Common myeloid progenitor, CD34-positive (primary cell): ENCODE results near the gene SESTD1.
A peak's percentile ranks its signal among the peaks of the same experiment; 100 is the strongest.
"Not testable (repeated sequence)": the region's sequence is repeated elsewhere in the genome, so short reads cannot be mapped to it uniquely, and the experiment has no call there.

ENCODE experiments used
- CTCF ChIA-PET: fragments of 350-600 bp; sonication (Branson Sonifier 250); formaldehyde crosslinking; loops from one replicate; lab custom pipeline; 2021; ENCODE audit warnings: antibody characterized with exemption; lab: Charles Lee
- POLR2A ChIA-PET: fragments of 350-600 bp; sonication (Branson Sonifier 250); formaldehyde crosslinking; loops from one replicate; lab custom pipeline; 2021; ENCODE audit warnings: antibody characterized with exemption; lab: Charles Lee
- DNase-seq, 3 donors: peaks; one replicate each; pipeline versions ENCODE4 v3.0.0 to v3.0.0-alpha.2; 2013
- H3K27ac ChIP-seq, 2 experiments: 1 replicate in 1 of 2; 2 replicates in 1 of 2; pipeline ENCODE4 v1.7.0; 2013; ENCODE audit warnings: inconsistent platforms in 2 of 2, low read length in 2 of 2, mild to moderate bottlenecking in 2 of 2, low read depth in 1 of 2, moderate library complexity in 1 of 2; ENCODE audit not compliant: severe bottlenecking in 2 of 2, insufficient read depth in 1 of 2, poor library complexity in 1 of 2
- H3K27me3 ChIP-seq, 5 experiments: replicated peaks in 2 of 5; 1 replicate in 3 of 5; 2 replicates in 2 of 5; pipeline versions ENCODE4 v1.6.1 to v1.7.0; 2013; ENCODE audit warnings: low read length in 4 of 5, mild to moderate bottlenecking in 2 of 5, moderate library complexity in 2 of 5, inconsistent platforms in 1 of 5; ENCODE audit not compliant: insufficient read depth in 5 of 5, control insufficient read depth in 4 of 5
- H3K36me3 ChIP-seq, 4 experiments: 1 replicate in 2 of 4; 2 replicates in 2 of 4; pipeline versions ENCODE4 v1.6.1 to v1.7.0; 2013; ENCODE audit warnings: low read length in 3 of 4, control low read depth in 1 of 4, mild to moderate bottlenecking in 1 of 4; ENCODE audit not compliant: control insufficient read depth in 4 of 4, insufficient read depth in 4 of 4
- H3K4me1 ChIP-seq, 4 experiments: 1 replicate in 3 of 4; 2 replicates in 1 of 4; pipeline versions ENCODE4 v1.6.1 to v1.7.1; 2013; ENCODE audit warnings: low read length in 3 of 4, mild to moderate bottlenecking in 3 of 4, control low read depth in 1 of 4, inconsistent platforms in 1 of 4, moderate library complexity in 1 of 4; ENCODE audit not compliant: control insufficient read depth in 4 of 4, insufficient read depth in 4 of 4; ENCODE audit errors: control extremely low read depth in 1 of 4
- H3K4me3 ChIP-seq, 7 experiments: 1 replicate in 4 of 7; 2 replicates in 3 of 7; pipeline versions ENCODE4 v1.5.1 to v1.7.0; 2013; ENCODE audit warnings: mild to moderate bottlenecking in 7 of 7, low read length in 6 of 7, moderate library complexity in 6 of 7, inconsistent platforms in 2 of 7, low read depth in 2 of 7, control low read depth in 1 of 7; ENCODE audit not compliant: insufficient read depth in 4 of 7, control insufficient read depth in 1 of 7; ENCODE audit errors: extremely low read depth in 1 of 7
- H3K9me3 ChIP-seq, 5 experiments: 1 replicate in 4 of 5; 2 replicates in 1 of 5; pipeline versions ENCODE4 v1.6.1 to v1.7.1; 2013; ENCODE audit warnings: low read length in 4 of 5, mild to moderate bottlenecking in 2 of 5, inconsistent platforms in 1 of 5, low read depth in 1 of 5, moderate library complexity in 1 of 5; ENCODE audit not compliant: control insufficient read depth in 4 of 5, insufficient read depth in 2 of 5; ENCODE audit errors: control extremely low read depth in 1 of 5
- WGBS: methylation state at CpG from one replicate; pipeline ENCODE4 v1.1.5; 2013; ENCODE audit not compliant: insufficient coverage; 5-methylcytosine and 5-hydroxymethylcytosine counted together

SESTD1 gene

DNA sequence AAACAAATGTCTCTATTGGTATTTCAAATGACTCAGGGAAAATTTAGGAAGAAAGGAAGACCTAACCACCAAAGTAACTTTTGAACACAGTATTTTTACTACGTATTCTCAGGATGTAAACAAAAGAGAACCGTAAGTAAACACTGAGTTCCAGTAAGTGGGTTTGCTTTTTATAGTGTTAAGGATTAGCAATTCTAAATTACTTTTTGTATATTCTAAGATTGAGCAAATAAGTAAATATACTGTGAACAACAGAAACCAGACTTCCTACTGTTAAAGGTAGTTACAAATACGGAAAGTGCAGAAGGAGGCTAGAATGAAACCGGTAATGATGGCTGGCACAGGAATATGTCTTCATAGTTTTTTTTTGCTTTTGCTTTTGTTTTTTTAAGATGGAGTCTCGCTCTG is 31.5 kb downstream of the SESTD1 start:
- DNase-seq = no peak
- Histone ChIP-seq H3K9me3 (peaks cover 0 to 1% (median 0%) of the 10 kb centered on the region in 5 experiments), H3K4me1 (peaks cover 0 to 6% (median 2%) of the 10 kb centered on the region in 4 experiments), H3K4me3 (no peak overlapping the region), H3K27ac (no peak overlapping the region), H3K27me3 (no peaks in the 10 kb centered on the region), H3K36me3 (peaks cover 0 to 2% (median 0%) of the 10 kb centered on the region in 4 experiments)
- 100% methylated on average over 1 of the region's 5 CpGs for WGBS
- POLR2A ChIA-PET = no interaction called here
- CTCF ChIA-PET = interaction anchor here (0.6 kb wide), 1 partner anchor 14 kb away, joined by 5 read pairs; no protein-coding TSS in a partner anchor

DNA sequence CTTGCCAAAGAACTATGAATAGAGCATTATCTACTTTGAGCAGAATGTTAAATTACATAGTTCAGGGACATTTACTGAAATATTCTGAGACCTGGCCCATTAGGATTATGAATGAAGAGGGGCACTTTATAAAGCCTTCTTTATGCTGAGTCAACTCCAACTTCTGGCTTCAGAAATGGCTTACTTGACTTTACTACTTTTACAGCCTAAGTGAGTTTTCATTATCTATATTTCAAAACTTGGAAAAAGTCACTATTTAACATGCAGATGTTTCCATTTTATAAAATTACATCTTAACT is 37.7 kb downstream of the SESTD1 start:
- CTCF ChIA-PET = interaction anchor here (0.5 to 1.6 kb wide), 2 partner anchors 45 to 114 kb away, joined by 3 to 4 read pairs; no protein-coding TSS in a partner anchor
- peaks cover 0 to 15% (median 0%) of the 10 kb centered on the region in 4 experiments for H3K4me1 ChIP-seq
- peaks cover 0 to 2% (median 0%) of the 10 kb centered on the region in 4 experiments for H3K36me3 ChIP-seq
- POLR2A ChIA-PET = no interaction called here
- no peaks in the 10 kb centered on the region for H3K9me3 ChIP-seq
- DNase-seq = peak in 2 of 3 donors; percentile 20 to 26
- H3K4me3 ChIP-seq = no peak overlapping the region
- no peaks in the 10 kb centered on the region for H3K27me3 ChIP-seq
- peak overlapping the region in 1 of 2 experiments; percentile 60 for H3K27ac ChIP-seq

DNA sequence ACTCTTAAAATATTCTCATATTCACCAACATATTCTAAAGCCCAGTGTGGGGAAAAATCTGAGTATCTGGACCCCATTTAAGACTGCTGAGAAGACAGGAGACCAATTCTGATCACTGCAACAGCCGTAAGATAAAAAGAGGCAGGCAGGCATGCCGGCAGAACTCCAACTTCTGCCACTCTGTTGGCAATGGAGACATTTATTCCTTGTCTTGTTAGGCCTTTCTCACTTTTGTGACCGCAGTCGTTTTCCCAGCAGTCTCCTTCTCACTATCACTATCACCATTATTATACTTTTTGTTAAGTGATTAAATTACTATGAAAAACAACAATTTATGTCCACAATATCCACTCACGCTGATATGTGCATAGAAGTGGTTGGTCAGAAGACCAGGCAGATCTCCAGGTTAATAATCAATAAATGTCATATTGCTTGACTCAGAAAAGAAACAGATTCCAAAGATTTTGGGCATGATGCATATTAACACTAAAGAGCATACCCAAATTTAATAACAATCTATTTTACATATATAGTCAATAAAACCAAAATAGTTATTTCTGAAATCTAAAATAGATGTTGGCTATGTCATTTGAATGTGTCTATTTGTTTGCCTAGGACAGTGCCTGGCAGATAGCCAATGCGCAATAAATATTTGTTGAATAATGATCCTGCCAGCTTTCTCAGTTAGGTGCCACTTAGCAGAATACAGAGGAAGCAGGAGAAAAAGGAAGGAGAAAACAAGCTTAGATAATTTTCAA is 38.2 kb downstream of the SESTD1 start:
- POLR2A ChIA-PET = no interaction called here
- peak in 1 of 3 donors; percentile 22 for DNase-seq
- peaks cover 0 to 2% (median 0%) of the 10 kb centered on the region in 4 experiments for H3K36me3 ChIP-seq
- CTCF ChIA-PET = interaction anchor here (1.6 kb wide), 1 partner anchor 114 kb away, joined by 4 read pairs; no protein-coding TSS in a partner anchor
- WGBS = 100% methylated on average over 1 of the region's 6 CpGs
- H3K9me3 ChIP-seq = no peaks in the 10 kb centered on the region
- no peak overlapping the region for H3K4me3 ChIP-seq
- peaks cover 0 to 15% (median 0%) of the 10 kb centered on the region in 4 experiments for H3K4me1 ChIP-seq
- peak overlapping the region in 1 of 2 experiments; percentile 60 for H3K27ac ChIP-seq
- H3K27me3 ChIP-seq = no peaks in the 10 kb centered on the region

DNA sequence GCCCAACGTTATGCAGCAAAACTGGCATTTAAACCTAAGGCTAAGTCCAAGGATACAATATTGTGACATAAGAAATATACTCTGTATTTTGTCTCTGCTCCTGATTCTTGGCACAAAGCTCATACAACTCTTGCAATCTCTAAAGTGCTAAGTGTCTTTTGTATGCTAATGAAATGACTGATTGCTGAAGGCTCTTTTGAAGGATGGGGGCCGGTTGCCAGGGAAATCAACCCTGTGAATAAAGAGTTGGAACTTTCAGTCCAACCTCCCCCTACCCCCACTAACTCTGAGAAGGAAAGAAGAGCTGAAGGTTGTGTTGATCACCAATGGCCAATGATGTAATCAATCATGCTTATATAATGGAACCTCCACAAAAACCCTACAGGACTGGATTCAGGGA is 40.3 kb downstream of the SESTD1 start:
- POLR2A ChIA-PET = no interaction called here
- CTCF ChIA-PET = no interaction called here
- H3K27me3 ChIP-seq = no peaks in the 10 kb centered on the region
- H3K4me1 ChIP-seq = peaks cover 0 to 12% (median 0%) of the 10 kb centered on the region in 4 experiments
- DNase-seq = no peak
- no peaks in the 10 kb centered on the region for H3K9me3 ChIP-seq
- no peak overlapping the region for H3K4me3 ChIP-seq
- WGBS = no CpG with 5 or more reads among the region's 2 CpGs
- H3K27ac ChIP-seq = no peak overlapping the region
- H3K36me3 ChIP-seq = peaks cover 0 to 2% (median 0%) of the 10 kb centered on the region in 4 experiments

DNA sequence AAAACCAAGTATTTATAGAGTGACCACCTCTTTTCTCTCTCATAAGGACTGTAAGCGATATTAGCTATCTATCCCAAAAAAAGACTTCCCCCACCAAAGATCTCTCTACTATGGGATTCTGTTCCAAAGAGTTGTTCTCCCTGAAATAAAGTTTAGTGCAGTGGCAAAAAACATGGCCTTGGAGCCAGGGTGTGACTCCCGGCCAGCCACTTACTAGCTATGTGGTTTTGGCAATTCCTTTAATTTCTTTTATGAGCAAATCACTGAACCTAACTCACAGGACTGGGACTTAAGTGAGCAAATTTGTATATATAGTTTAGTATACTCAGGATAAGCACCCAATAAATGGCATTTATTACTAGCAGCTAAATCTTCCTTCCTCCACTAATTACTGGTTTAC is 42.6 kb downstream of the SESTD1 start:
- ChIA-PET CTCF (interaction anchor here (0.7 kb wide), 1 partner anchor 218 kb away, joined by 3 read pairs; no protein-coding TSS in a partner anchor), POLR2A (no interaction called here)
- 100% methylated on average over 1 of the region's 2 CpGs for WGBS
- Histone ChIP-seq H3K9me3 (no peaks in the 10 kb centered on the region), H3K27ac (no peak overlapping the region), H3K4me3 (no peak overlapping the region), H3K4me1 (peaks cover 0 to 5% (median 0%) of the 10 kb centered on the region in 4 experiments), H3K27me3 (no peaks in the 10 kb centered on the region), H3K36me3 (no peaks in the 10 kb centered on the region)
- no peak for DNase-seq

DNA sequence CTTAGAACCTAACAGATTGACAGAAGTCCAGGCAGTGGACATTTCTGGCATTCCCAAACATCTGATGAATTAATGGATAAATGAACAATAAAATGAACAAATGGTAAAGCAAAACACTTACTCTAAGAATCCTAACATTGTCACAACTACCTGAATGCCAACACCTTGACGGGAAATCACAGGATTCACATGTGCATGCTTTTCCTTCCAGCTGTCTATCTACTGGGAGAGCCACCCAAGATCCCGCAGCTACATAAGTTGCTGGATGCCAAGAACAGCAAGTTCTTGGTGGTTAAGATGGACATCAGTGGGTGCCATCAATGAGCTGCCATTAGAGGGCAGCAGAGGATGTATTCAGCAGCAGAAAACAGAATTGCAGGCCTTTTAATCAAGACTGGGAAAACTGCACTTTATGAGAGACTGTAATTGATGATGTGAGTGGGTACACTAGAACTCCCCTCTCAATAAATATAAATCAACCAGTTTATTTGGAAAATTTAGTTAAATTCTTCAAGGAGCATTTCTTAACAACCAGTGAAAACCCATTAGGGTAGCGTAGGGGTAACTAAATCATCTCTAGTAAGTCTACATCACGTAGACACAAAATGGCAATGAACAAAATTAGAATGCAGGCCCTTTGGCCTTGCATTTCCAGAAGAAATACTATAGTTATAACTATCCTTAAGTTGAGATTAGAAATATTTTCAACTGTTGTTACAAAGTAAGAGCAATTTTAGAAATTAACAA is 45.6 kb downstream of the SESTD1 start:
- H3K36me3 ChIP-seq = no peaks in the 10 kb centered on the region
- DNase-seq = peak; percentile 77 to 88 (median 83)
- H3K4me1 ChIP-seq = no peaks in the 10 kb centered on the region
- H3K9me3 ChIP-seq = peaks cover 0 to 2% (median 0%) of the 10 kb centered on the region in 5 experiments
- no peak overlapping the region for H3K4me3 ChIP-seq
- POLR2A ChIA-PET = no interaction called here
- CTCF ChIA-PET = interaction anchor here (0.7 to 2.0 kb wide), 10 partner anchors 9 to 220 kb away, joined by 3 to 6 read pairs (median 4); no protein-coding TSS in a partner anchor
- WGBS = 48% methylated on average over 3 of the region's 4 CpGs
- no peaks in the 10 kb centered on the region for H3K27me3 ChIP-seq
- H3K27ac ChIP-seq = no peak overlapping the region

DNA sequence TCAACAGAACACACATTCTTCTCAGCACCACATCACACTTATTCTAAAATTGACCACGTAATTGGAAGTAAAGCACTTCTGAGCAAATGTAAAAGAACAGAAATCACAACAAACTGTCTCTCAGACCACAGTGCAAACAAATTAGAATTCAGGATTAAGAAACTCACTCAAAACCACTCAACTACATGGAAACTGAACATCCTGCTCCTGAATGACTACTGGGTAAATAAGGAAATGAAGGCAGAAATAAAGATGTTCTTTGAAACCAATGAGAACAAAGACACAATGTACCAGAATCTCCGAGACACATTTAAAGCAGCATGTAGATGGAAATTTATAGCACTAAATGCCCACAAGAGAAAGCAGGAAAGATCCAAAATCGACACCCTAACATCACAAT is 50.0 kb downstream of the SESTD1 start:
- H3K36me3 ChIP-seq, H3K4me3 ChIP-seq, H3K27me3 ChIP-seq, POLR2A ChIA-PET, DNase-seq, CTCF ChIA-PET, H3K27ac ChIP-seq, H3K4me1 ChIP-seq: not testable (repeated sequence)
- H3K9me3 ChIP-seq = peaks cover 1 to 29% (median 13%) of the 10 kb centered on the region in 5 experiments
- no CpG with 5 or more reads among the region's 3 CpGs for WGBS
